A549 treated with CpdA at 1 μM for 4 hours (cell line): Measurements from ENCODE around the gene CSAG2. TPM values are rescaled to one million over a fixed set of nuclear protein-coding genes. Genes with fewer than 3 reads are reported as not detected.

ENCODE experiments used
- total RNA-seq: library from RNA; stranded (reverse); fragments of 200-300 nt; extraction: Qiagen RNA extraction; gene quantifications from 5 replicates; pipeline ENCODE4 v1.2.3, GENCODE V29; 2022; ENCODE audit warnings: low read depth

The CSAG2 gene
- not detected in 5 replicates for total RNA-seq

GRCh38 chrX:152709173-152709572, at the start of gene CSAG2:
TSS of gene CSAG2 (minus strand) at chrX:152709273. CDS start at chrX:152709112, 161 bp downstream.

GRCh38 chrX:152753686-152754650, 44.9 kb upstream of the CSAG2 start, which contains the start of gene MAGEA2:
TSS of gene MAGEA2 (minus strand) at chrX:152753842. CDS start at chrX:152751363, 2,479 bp downstream.

GRCh38 chrX:152733261-152733975, 24.3 kb upstream of the CSAG2 start, which contains the start of the genes CSAG1 and MAGEA12:
TSS of gene CSAG1 (minus strand) at chrX:152733721. CDS start at chrX:152732460, 1,261 bp downstream.
TSS of gene MAGEA12 (plus strand) at chrX:152733757. CDS start at chrX:152736162, 2,405 bp downstream.

GRCh38 chrX:152713815-152714787, 5.0 kb upstream of the CSAG2 start, which contains the start of gene MAGEA2B:
TSS of gene MAGEA2B (plus strand) at chrX:152714628. CDS start at chrX:152717107, 2,479 bp downstream.

GRCh38 chrX:152697952-152698931, 10.8 kb downstream of the CSAG2 start, which contains the start of gene MAGEA3:
TSS of gene MAGEA3 (plus strand) at chrX:152698794. CDS start at chrX:152700833, 2,039 bp downstream.

Other genes starting within 250 kb of the CSAG2 start
- gene GABRQ, start 71.4 kb downstream of the CSAG2 start, total RNA-seq, result 0.14 to 0.32 TPM (median 0.23 TPM) in 5 replicates
- gene MAGEA3, start 10.5 kb downstream of the CSAG2 start, total RNA-seq, result 2.9 to 4.3 TPM (median 3.1 TPM) in 5 replicates
- gene MAGEA2B, start 5.4 kb upstream of the CSAG2 start, total RNA-seq, result not detected in 5 replicates
- 0.18 to 0.37 TPM (median 0.27 TPM) in 4 of 5 replicates, not detected in the other for gene CSAG1, start 24.4 kb upstream of the CSAG2 start, total RNA-seq
- 0.08 to 0.19 TPM (median 0.16 TPM) in 5 replicates for gene MAGEA12, start 24.5 kb upstream of the CSAG2 start, total RNA-seq
- gene MAGEA2, start 44.6 kb upstream of the CSAG2 start, total RNA-seq, result 0.09 to 0.22 TPM in 2 of 5 replicates, not detected in the others
- not detected in 5 replicates for gene CSAG3, start 49.9 kb upstream of the CSAG2 start, total RNA-seq
- gene MAGEA6, start 60.4 kb upstream of the CSAG2 start, total RNA-seq, result 10.7 to 13.3 TPM (median 12.0 TPM) in 5 replicates
- gene CETN2, start 121.5 kb upstream of the CSAG2 start, total RNA-seq, result 67.3 to 86.2 TPM (median 72.3 TPM) in 5 replicates
- 40.6 to 47.6 TPM (median 44.0 TPM) in 5 replicates for gene NSDHL, start 121.8 kb upstream of the CSAG2 start, total RNA-seq
- gene ZNF185, start 188.8 kb upstream of the CSAG2 start, total RNA-seq, result 5.8 to 7.5 TPM (median 6.8 TPM) in 5 replicates